A549 (cell line): Measurements from ENCODE around the gene NR3C1. TPM values are rescaled to one million over a fixed set of nuclear protein-coding genes. Genes with fewer than 3 reads are reported as not detected.
A peak's percentile ranks its signal among the peaks of the same experiment; 100 is the strongest.

ENCODE experiments used
- ATAC-seq, 2 experiments: fragments of 200-7000 bp in 1 of 2; fragments of >200 bp in 1 of 2; cut with Nextera tagmentation in 1 of 2; cut with Tn5 transposase in 1 of 2; 3 replicates each; pipeline versions ENCODE4 v1.8.0 to v1.9.1; 2018 to 2020; ENCODE audit warnings: mild to moderate bottlenecking in 1 of 2, moderate library complexity in 1 of 2
- CTCF ChIA-PET: fragments of 300-600 bp; sonication (Branson Sonifier 250); formaldehyde crosslinking; extraction: SDS; loops from one replicate; lab custom pipeline; 2021; ENCODE audit warnings: antibody characterized with exemption, inconsistent platforms; lab: Yijun Ruan, JAX
- POLR2A ChIA-PET: fragments of 350-600 bp; formaldehyde crosslinking; extraction: SDS; loops from one replicate; lab custom pipeline; 2021; ENCODE audit warnings: antibody characterized with exemption, inconsistent platforms; lab: Yijun Ruan, JAX
- DNase-seq, 2 experiments: peaks; one replicate each; pipeline versions ENCODE4 v3.0.0 to v3.0.0-alpha.2; 2011 to 2016; ENCODE audit warnings: low read depth in 1 of 2, low spot score in 1 of 2
- FAIRE-seq: peaks from 2 replicates; lab custom pipeline; 2011; peaks lifted over from hg19 to GRCh38; lab: Jason Lieb, UNC
- H3K27ac ChIP-seq, 2 experiments: fragments of >200 bp; sonication (Bioruptor Twin); formaldehyde crosslinking; 3 replicates each; pipeline ENCODE4 v1.5.1; 2016 to 2017
- H3K4me1 ChIP-seq: fragments of >200 bp; sonication (Bioruptor Twin); formaldehyde crosslinking; 3 replicates; pipeline ENCODE4 v1.6.1; 2016
- H3K4me2 ChIP-seq: fragments of >200 bp; sonication (Bioruptor Twin); formaldehyde crosslinking; 3 replicates; pipeline ENCODE4 v1.6.1; 2016
- H3K4me3 ChIP-seq: fragments of >200 bp; sonication (Bioruptor Twin); formaldehyde crosslinking; 3 replicates; pipeline ENCODE4 v1.5.1; 2016
- H3K9me3 ChIP-seq: fragments of >200 bp; sonication (Bioruptor Twin); formaldehyde crosslinking; 3 replicates; pipeline ENCODE4 v1.6.1; 2016
- CHD4 ChIP-seq: fragments of 200-600 bp; sonication (generic); IDR thresholded peaks from 2 replicates; pipeline ENCODE4 v1.6.1; 2016; ENCODE audit warnings: antibody characterized with exemption, mild to moderate bottlenecking, borderline replicate concordance
- CTCF ChIP-seq: fragments of >200 bp; sonication (Bioruptor Twin); formaldehyde crosslinking; IDR thresholded peaks from 3 replicates; pipeline ENCODE4 v1.5.1; 2016
- EHMT2 ChIP-seq: fragments of 200-600 bp; sonication (generic); IDR thresholded peaks from 2 replicates; pipeline ENCODE4 v1.6.1; 2016; ENCODE audit warnings: antibody characterized with exemption, low read depth, mild to moderate bottlenecking, moderate library complexity
- EP300 ChIP-seq, 2 experiments: fragments of >200 bp; sonication (Bioruptor Twin); formaldehyde crosslinking; IDR thresholded peaks; 2 replicates in 1 of 2; 3 replicates in 1 of 2; pipeline ENCODE4 v1.6.1; 2016 to 2017
- ESRRA ChIP-seq: fragments of 150-350 bp; IDR thresholded peaks from 2 replicates; pipeline ENCODE4 v1.6.1; 2014; ENCODE audit warnings: mild to moderate bottlenecking, low read length, borderline replicate concordance
- FOSL2 ChIP-seq, 2 experiments: fragments of 450-650 bp in 1 of 2; fragments of >200 bp in 1 of 2; sonication (Bioruptor Twin) in 1 of 2; formaldehyde crosslinking; IDR thresholded peaks; 2 replicates each; pipeline versions ENCODE4 v1.5.0 to v1.6.1; 2016 to 2020; ENCODE audit warnings: mild to moderate bottlenecking in 1 of 2, moderate library complexity in 1 of 2
- HEYL ChIP-seq: fragments of 250-450 bp; sonication (Bioruptor Pico); IDR thresholded peaks from 2 replicates; pipeline ENCODE4 v1.8.0; 2021; ENCODE audit warnings: mild to moderate bottlenecking, moderate library complexity
- JUNB ChIP-seq: fragments of >200 bp; sonication (Bioruptor Twin); formaldehyde crosslinking; IDR thresholded peaks from 2 replicates; pipeline ENCODE4 v1.6.1; 2016
- KDM5A ChIP-seq: fragments of 200-600 bp; sonication (generic); IDR thresholded peaks from 2 replicates; pipeline ENCODE4 v1.6.1; 2016; ENCODE audit warnings: antibody characterized with exemption, mild to moderate bottlenecking
- MYC ChIP-seq: IDR thresholded peaks from 2 replicates; pipeline ENCODE4 v1.6.1; 2012; ENCODE audit warnings: mild to moderate bottlenecking, inconsistent platforms, low read length, improper control_type of control experiment, borderline replicate concordance
- NFE2L2 ChIP-seq: fragments of 150-350 bp; conservative IDR thresholded peaks from 2 replicates; pipeline ENCODE4 v1.6.1; 2014; ENCODE audit warnings: low read length
- NR3C1 ChIP-seq: fragments of >200 bp; sonication (Bioruptor Twin); formaldehyde crosslinking; IDR thresholded peaks from 3 replicates; pipeline ENCODE4 v1.6.1; 2017
- PBX3 ChIP-seq: IDR thresholded peaks from 2 replicates; pipeline ENCODE4 v1.6.1; 2012
- RARB ChIP-seq: fragments of 250-450 bp; sonication (Bioruptor Pico); IDR thresholded peaks from 2 replicates; pipeline ENCODE4 v1.8.0; 2021; ENCODE audit warnings: mild to moderate bottlenecking, moderate library complexity
- RFX5 ChIP-seq: fragments of 450-650 bp; IDR thresholded peaks from 2 replicates; pipeline ENCODE4 v1.7.1; 2014; ENCODE audit warnings: antibody characterized with exemption, mild to moderate bottlenecking, moderate library complexity
- SREBF2 ChIP-seq: fragments of 450-650 bp; IDR thresholded peaks from 2 replicates; pipeline ENCODE4 v1.6.1; 2014; ENCODE audit warnings: mild to moderate bottlenecking, moderate library complexity
- TFCP2L1 ChIP-seq: fragments of 250-450 bp; sonication (Bioruptor Pico); IDR thresholded peaks from 2 replicates; pipeline ENCODE4 v1.5.0; 2021; ENCODE audit warnings: mild to moderate bottlenecking
- ZFP36 ChIP-seq: fragments of 450-650 bp; IDR thresholded peaks from 2 replicates; pipeline ENCODE4 v1.6.1; 2014; ENCODE audit warnings: borderline replicate concordance; ENCODE audit not compliant: partially characterized antibody
- ZSCAN20 ChIP-seq: fragments of 250-450 bp; sonication (Bioruptor Pico); IDR thresholded peaks from 2 replicates; pipeline ENCODE4 v1.8.0; 2022; ENCODE audit warnings: mild to moderate bottlenecking, moderate library complexity
- WGBS: methylation state at CpG from one replicate; pipeline ENCODE4 v1.1.6; 2017; ENCODE audit errors: missing lambda C conversion rate; 5-methylcytosine and 5-hydroxymethylcytosine counted together
- polyA plus RNA-seq, 4 experiments: library from polyadenylated mRNA; depleted of rRNA in 3 of 4; stranded (reverse); fragments of >200 nt; fragmentation: RNase III in 1 of 4; extraction: RNeasy Plus Mini Kit Qiagen cat#74134 plus additional on column Dnase treatment in 1 of 4; gene quantifications; 2 replicates in 3 of 4; 3 replicates in 1 of 4; pipeline ENCODE4 v1.2.3, GENCODE V29; 2011 to 2017

Gene NR3C1
- polyA plus RNA-seq, 2 of the 4 experiments (the other 2 are of a cell fraction) = 46.5 to 73.0 TPM

GRCh38 chr5:143412661-143413342, 9.3 kb upstream of the NR3C1 start:
- no peak for DNase-seq
- TF ChIP-seq ESRRA (no peak), NR3C1 (no peak), RFX5 (no peak), EP300 (IDR thresholded peaks at IDR 0.05) (no peak), SREBF2 (no peak), FOSL2 (IDR thresholded peaks at IDR 0.05) (no peak), FOSL2 (CRISPR knock-in tag; IDR thresholded peaks at IDR 0.05) (no peak), RARB (CRISPR knock-in tag) (no peak), EHMT2 (no peak), TFCP2L1 (CRISPR knock-in tag) (no peak), JUNB (no peak), CHD4 (no peak), PBX3 (no peak), ZFP36 (no peak)
- TF ChIP-seq, all 56 proteins: peak for 0
- 75% methylated on average over 2 of the region's 2 CpGs for WGBS
- ChIA-PET POLR2A (interaction anchor here (0.6 to 1.5 kb wide), 4 partner anchors 9 to 770 kb away, joined by 3 to 6 read pairs (median 3); partner anchors contain the start of gene NR3C1), CTCF (interaction anchor here (0.6 to 1.2 kb wide), 3 partner anchors 8 to 254 kb away, joined by 3 to 8 read pairs (median 4); partner anchors contain the start of gene NR3C1)
- ATAC-seq (no peak), FAIRE-seq (peak; percentile 13)
- Histone ChIP-seq H3K27ac (peak overlapping the region in 1 of 2 experiments; percentile 47; a peak in 1 of 6 replicates), H3K4me3 (no peak overlapping the region), H3K4me1 (peaks cover 32% of the 10 kb centered on the region), H3K9me3 (no peaks in the 10 kb centered on the region), H3K4me2 (0 out of 3 replicates have a peak overlapping the region, but pooled peaks have one; percentile 6)

- ChIA-PET CTCF (no interaction called here), POLR2A (no interaction called here)
- FAIRE-seq (no peak), ATAC-seq (no peak), DNase-seq (no peak)
- Histone ChIP-seq H3K27ac (no peak overlapping the region), H3K9me3 (no peaks in the 10 kb centered on the region), H3K4me3 (no peak overlapping the region), H3K4me2 (no peak overlapping the region), H3K4me1 (peaks cover 13% of the 10 kb centered on the region)
- WGBS = 92% methylated on average over 2 of the region's 2 CpGs
- TF ChIP-seq PBX3 (no peak), ZSCAN20 (CRISPR knock-in tag) (no peak)
- TF ChIP-seq, all 56 proteins: peak for 0
Measured at GRCh38 chr5:143409926-143410325, 6.4 kb upstream of the NR3C1 start.

- Histone ChIP-seq H3K9me3 (no peaks in the 10 kb centered on the region), H3K4me2 (0 out of 3 replicates have a peak overlapping the region, but pooled peaks have one; percentile 88), H3K27ac (no peak overlapping the region; a peak in 2 of 6 replicates), H3K4me3 (no peak overlapping the region), H3K4me1 (no peaks in the 10 kb centered on the region)
- DNase-seq (no peak), FAIRE-seq (no peak), ATAC-seq (no peak)
- TF ChIP-seq HEYL (CRISPR knock-in tag) = no peak
- TF ChIP-seq RARB (CRISPR knock-in tag) = no peak
- TF ChIP-seq KDM5A = no peak
- no peak for TF ChIP-seq MYC
- TF ChIP-seq CTCF = no peak
- no peak for TF ChIP-seq NFE2L2
- TF ChIP-seq PBX3 = no peak
- POLR2A ChIA-PET = no interaction called here
- CTCF ChIA-PET = no interaction called here
- 79% methylated on average over 1 of the region's 1 CpG for WGBS
Measured at GRCh38 chr5:143406408-143406807, 2.9 kb upstream of the NR3C1 start.
